ENCODE measurements around the gene KCNQ1. TPM values are rescaled to one million over a fixed set of nuclear protein-coding genes. Genes with fewer than 3 reads are reported as not detected.
A peak's percentile ranks its signal among the peaks of the same experiment; 100 is the strongest.

KCNQ1 gene
- total RNA-seq, 4 donors from 2014 or later = 5.6 to 46.8 (median 24.6) TPM

GRCh38 chr11:2551131-2551530, 106.3 kb downstream of the KCNQ1 start:
- H3K9me3 ChIP-seq = no peaks in the 10 kb centered on the region
- peak in 2 of 3 donors; percentile 23 to 41 for TF ChIP-seq POLR2AphosphoS5 (IDR thresholded peaks at IDR 0.05)
- TF ChIP-seq CTCF (IDR thresholded peaks at IDR 0.05) = no peak
- intact Hi-C loops (cut with DNase I; ENCODE audit: low total_unique reads) (no loop called here), in situ Hi-C loops (cut with MboI; ENCODE audit: low pct_ligation_motif_present in 1 of 4, low pct_unique_long_range_greater_than_20kb in 1 of 4, low sequenced_read_pairs in 3 of 4) (no loop called here)
- peak; percentile 13 for DNase-seq
- H3K36me3 ChIP-seq = no peaks in the 10 kb centered on the region
- no peaks in the 10 kb centered on the region for H3K4me1 ChIP-seq
- no peak overlapping the region for H3K4me3 ChIP-seq
- peak overlapping the region in 1 of 4 donors; percentile 2 for H3K27ac ChIP-seq
- no peaks in the 10 kb centered on the region for H3K27me3 ChIP-seq
- 71 to 88% methylated on average over 1 to 12 of the region's 12 CpGs for WGBS, 2 donors (ENCODE audit: low coverage in 1 of 2)

DNA sequence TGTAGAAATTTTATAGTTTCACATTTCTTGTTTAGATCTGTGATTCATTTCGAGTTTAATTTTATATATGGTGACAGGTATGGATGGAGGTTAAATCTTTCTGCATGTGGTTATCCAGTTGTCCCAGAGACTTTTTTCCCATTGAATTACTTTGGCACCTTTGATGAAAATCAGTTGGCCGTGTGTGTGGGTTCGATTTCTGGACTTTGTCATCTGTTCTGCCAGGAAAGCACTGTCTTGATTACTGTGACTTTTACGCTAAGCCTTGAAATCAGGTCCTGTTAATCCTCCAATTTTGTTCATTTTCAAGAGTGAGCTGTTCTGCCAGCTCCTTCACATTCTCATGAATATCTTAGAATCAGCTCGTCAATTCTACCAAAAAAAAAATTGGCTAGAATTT, 107.4 kb downstream of the KCNQ1 start:
- in situ Hi-C loops (cut with MboI; ENCODE audit: low pct_ligation_motif_present in 1 of 4, low pct_unique_long_range_greater_than_20kb in 1 of 4, low sequenced_read_pairs in 3 of 4) = no loop called here
- TF ChIP-seq CTCF (IDR thresholded peaks at IDR 0.05) (no peak), POLR2A (IDR thresholded peaks at IDR 0.05) (no peak), EP300 (IDR thresholded peaks at IDR 0.05; ENCODE audit: low read depth) (no peak), POLR2AphosphoS5 (IDR thresholded peaks at IDR 0.05) (no peak)
- no peak overlapping the region for H3K27ac ChIP-seq

DNA sequence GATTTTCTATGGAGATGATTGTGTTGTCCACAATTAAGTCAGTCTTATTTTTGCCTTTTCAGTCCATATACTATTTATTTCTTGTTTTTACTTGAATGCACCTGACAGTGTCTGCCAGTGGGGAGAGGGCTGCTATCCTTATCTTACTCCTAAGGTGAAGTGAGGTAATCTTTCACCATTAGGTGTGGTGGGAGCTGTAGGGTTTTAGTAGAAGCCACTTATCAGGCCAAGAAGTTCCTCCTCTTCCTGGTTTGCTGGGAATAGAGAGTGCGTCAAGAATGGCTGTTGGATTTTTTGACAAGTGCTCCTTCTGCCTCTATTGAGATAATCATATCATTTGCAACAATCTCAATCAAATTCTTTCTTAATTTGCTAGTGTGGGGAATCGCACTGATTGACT, 108.4 kb downstream of the KCNQ1 start:
- no peak overlapping the region for H3K27ac ChIP-seq
- no peak for TF ChIP-seq CTCF (IDR thresholded peaks at IDR 0.05)
- TF ChIP-seq EP300 (IDR thresholded peaks at IDR 0.05; ENCODE audit: low read depth) = no peak
- no peak for TF ChIP-seq POLR2AphosphoS5 (IDR thresholded peaks at IDR 0.05)
- no peak for TF ChIP-seq POLR2A (IDR thresholded peaks at IDR 0.05)
- no peaks in the 10 kb centered on the region for H3K36me3 ChIP-seq
- DNase-seq = no peak
- no peaks in the 10 kb centered on the region for H3K9me3 ChIP-seq
- no peaks in the 10 kb centered on the region for H3K4me1 ChIP-seq
- in situ Hi-C loops (cut with MboI; ENCODE audit: low pct_ligation_motif_present in 1 of 4, low pct_unique_long_range_greater_than_20kb in 1 of 4, low sequenced_read_pairs in 3 of 4) = no loop called here
- intact Hi-C loops (cut with DNase I; ENCODE audit: low total_unique reads) = no loop called here
- H3K27me3 ChIP-seq = no peaks in the 10 kb centered on the region
- H3K4me3 ChIP-seq = no peak overlapping the region
- 88 to 97% methylated on average over 1 to 2 of the region's 2 CpGs for WGBS, 2 donors (ENCODE audit: low coverage in 1 of 2)

More for the DNA sequence above, 107.4 kb downstream of the KCNQ1 start:
- intact Hi-C loops (cut with DNase I; ENCODE audit: low total_unique reads) = no loop called here
- no peak for DNase-seq
- 80 to 88% methylated on average over 3 to 5 of the region's 5 CpGs for WGBS, 2 donors (ENCODE audit: low coverage in 1 of 2)
- Histone ChIP-seq H3K9me3 (no peaks in the 10 kb centered on the region), H3K36me3 (no peaks in the 10 kb centered on the region), H3K4me1 (no peaks in the 10 kb centered on the region), H3K27me3 (no peaks in the 10 kb centered on the region), H3K4me3 (no peak overlapping the region)

DNA sequence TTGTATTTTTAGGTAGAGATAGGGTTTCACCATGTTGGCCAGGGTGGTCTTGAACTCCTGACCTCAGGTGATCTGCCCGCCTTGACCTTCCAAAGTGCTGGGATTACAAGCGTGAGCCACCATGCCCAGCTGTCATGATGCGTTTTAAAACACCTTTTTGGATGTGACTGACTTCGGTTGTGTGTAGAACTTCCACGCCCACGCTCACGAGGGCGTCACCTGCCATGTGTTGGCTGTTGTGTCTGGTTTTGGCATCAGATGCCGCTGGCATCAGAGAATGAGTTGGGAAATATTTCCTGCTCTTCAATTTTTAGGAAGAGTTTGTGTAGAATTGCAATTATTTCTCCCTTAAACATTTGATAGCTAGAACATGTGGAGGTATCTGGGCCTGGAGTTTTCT, 109.1 kb downstream of the KCNQ1 start:
- Histone ChIP-seq H3K27ac (no peak overlapping the region), H3K4me3 (no peak overlapping the region), H3K4me1 (no peaks in the 10 kb centered on the region), H3K36me3 (no peaks in the 10 kb centered on the region), H3K9me3 (no peaks in the 10 kb centered on the region), H3K27me3 (no peaks in the 10 kb centered on the region)
- 84 to 93% methylated on average over 2 to 9 of the region's 9 CpGs for WGBS, 2 donors (ENCODE audit: low coverage in 1 of 2)
- peak; percentile 2 for DNase-seq
- intact Hi-C loops (cut with DNase I; ENCODE audit: low total_unique reads) (no loop called here), in situ Hi-C loops (cut with MboI; ENCODE audit: low pct_ligation_motif_present in 1 of 4, low pct_unique_long_range_greater_than_20kb in 1 of 4, low sequenced_read_pairs in 3 of 4) (no loop called here)
- TF ChIP-seq POLR2AphosphoS5 (IDR thresholded peaks at IDR 0.05) (no peak), POLR2A (IDR thresholded peaks at IDR 0.05) (no peak)
